CD4-positive, alpha-beta T cell treated with Interleukin-4 for 4 hours (primary cell): Measurements from ENCODE around the gene CD63.

Experiments used
- DNase-seq: peaks from one replicate; pipeline ENCODE4 v3.0.0-alpha.2; 2020

The CD63 gene

DNA sequence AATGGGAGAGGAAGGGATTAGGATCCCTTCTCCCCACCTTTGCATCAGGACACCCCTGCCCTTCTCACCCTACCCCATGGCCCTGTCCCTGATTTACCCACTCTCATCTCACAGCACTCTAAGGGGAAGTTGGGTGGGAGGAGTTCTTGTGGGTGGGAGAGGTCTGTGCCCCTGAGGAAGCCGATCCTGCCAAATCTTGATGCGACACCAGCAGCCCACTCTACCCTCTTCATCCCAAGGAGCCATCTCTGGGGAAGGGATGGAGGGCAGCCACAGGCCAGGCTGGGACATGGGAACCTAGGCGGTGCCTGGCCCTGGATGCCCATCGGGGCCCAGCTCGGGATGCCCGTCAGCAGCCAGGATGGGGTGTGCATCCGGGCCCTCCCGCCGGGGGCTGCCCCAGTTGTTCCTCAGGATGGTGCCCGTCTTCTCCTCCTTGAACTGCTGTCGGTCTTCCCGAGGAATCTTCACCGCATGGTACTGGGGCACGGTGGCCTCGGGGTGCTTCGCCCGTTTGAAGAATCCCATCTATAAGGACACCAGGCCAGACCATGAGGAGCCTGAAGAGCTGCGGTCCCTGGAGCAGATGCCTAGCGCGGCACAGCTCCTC lies 43.9 kb downstream of the CD63 start:
- DNase-seq = no peak

DNA sequence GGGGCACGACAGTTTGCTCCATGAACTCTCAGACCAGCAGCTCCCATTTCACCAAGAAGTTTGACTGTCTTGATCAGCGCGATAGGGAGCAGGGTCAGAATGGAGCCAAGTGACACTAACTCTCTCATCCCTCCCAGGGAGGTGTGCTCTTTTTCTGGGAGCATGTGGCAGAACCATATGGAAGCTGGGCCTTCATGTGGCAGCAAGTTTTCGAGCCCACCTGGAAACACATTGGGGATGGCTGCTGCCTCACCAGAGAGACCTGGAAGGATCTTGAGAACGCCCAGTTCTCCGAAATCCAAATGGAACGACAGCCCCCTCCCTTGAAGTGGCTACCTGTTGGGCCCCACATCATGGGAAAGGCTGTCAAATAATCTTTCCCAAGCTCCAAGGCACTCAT lies 45.1 kb downstream of the CD63 start:
- no peak for DNase-seq

DNA sequence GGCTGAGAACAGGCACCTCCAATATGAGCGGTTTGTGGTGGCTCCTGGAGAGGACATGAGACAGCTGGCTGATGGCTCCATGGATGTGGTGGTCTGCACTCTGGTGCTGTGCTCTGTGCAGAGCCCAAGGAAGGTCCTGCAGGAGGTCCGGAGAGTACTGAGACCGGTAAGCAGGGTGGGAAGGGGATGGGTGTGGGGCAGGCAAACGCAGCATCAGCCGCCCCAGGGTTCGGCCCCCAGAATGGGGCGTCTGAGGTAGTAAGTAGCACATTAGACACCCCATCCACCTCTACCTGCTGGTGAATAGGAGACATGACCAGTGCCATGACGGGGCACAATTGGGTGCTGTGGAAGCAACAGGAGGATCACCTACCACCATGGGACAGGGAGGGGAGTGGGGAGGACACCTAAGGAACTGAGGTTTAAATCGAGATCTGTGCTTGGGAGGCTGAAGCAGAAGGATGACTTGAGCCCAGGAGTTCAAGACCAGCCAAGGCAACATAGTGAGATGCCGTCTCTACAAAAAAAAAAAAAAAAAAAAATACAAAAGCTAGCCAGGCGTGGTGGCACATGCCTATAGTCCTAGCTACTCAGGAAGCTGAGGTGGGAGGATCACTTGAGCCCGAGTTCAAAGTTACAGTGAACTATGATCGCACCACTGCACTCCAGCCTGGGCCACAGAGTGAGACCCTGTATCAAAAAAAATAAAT lies 46.6 kb downstream of the CD63 start:
- no peak for DNase-seq

DNA sequence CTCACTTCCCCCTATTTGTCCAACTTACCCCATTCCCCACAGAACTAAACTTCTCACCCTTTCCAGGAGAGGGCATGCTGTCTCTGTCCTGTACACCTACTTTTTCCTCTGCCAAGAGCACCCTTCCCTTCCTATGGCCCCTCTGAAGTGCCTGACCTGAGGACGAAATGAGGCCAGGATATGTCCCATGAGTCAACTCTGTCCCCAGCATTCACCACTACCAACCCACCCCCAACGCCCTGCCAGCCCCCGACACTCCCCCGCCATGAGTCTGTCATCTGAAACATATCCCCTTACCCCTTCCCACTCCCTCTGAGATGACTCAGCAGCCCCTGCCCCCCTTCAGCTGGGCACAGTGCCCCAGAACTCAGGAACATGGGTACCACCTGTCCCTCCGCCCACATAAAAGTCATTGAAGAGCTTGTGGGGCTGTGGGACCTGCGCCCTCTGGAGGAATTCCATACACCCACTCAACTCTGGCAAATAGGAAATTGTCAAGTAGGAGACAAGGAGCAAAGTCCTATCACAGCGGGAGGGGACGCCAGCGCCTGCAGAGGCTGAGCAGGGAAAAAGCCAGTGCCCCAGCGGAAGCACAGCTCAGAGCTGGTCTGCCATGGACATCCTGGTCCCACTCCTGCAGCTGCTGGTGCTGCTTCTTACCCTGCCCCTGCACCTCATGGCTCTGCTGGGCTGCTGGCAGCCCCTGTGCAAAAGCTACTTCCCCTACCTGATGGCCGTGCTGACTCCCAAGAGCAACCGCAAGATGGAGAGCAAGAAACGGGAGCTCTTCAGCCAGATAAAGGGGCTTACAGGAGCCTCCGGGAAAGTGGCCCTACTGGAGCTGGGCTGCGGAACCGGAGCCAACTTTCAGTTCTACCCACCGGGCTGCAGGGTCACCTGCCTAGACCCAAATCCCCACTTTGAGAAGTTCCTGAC lies 47.4 kb downstream of the CD63 start:
- no peak for DNase-seq

DNA sequence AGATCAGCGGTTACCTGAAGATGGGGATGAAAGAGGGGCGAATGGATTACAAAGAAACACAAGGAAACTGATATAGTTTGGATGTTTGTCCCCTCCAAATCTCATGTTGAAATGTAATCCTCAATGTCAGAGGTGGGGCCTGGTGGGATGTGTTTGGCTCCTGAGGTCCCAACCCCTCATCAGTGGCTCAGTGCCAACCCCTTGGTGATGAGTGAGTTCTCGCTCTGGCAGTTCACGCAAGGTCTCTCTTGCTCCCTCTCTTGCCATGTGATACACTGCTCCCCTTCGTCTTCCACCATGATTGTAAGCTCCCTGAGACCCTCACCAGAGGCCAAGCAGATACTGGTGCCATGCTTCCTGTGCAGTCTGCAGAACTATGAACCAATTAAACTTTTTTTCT lies 49.1 kb downstream of the CD63 start:
- DNase-seq = no peak

DNA sequence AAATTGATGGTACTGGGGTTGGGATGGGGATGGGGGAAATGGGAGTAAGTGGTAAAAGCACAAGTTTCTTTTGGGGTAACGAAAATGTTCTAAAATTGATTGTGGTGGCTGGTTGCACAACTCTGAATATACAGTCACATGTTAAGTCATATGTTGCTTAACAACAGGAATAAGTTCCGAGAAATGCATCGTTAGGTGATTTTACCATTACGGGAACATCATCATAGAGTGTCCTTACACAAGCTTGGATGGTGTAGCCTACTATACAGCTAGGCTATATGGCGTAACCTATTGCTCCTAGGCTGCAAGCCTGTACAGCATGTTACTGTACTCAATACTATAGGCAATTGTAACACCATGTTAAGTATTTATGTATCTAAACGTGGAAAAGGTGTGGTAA lies 52.1 kb downstream of the CD63 start:
- no peak for DNase-seq

DNA sequence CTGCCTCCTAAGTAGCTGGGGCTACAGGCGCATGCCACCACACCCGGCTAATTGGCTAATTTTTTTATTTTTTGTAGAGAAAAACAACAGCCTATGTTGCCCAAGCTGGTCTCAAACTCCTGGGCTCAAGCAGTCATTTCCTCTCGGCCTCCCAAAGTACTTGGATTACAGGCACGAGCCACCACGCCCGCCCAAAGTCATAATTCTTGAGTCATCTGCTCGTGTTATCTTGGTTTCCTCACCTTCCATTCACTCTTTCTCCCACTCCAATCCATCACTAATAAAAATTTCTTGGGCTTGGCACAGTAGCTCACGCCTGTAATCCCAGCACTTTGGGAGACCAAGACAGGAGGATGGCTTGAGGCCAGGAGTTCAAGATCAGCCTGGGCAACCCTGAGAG lies 53.1 kb downstream of the CD63 start:
- no peak for DNase-seq
